GM12891 (cell line): ENCODE data around the gene SLC43A3.

Experiments used
- POLR2A ChIP-seq: IDR thresholded peaks from 2 replicates; pipeline ENCODE4 v1.6.1; 2011; ENCODE audit warnings: low read depth, low read length, control low read depth
- POLR2AphosphoS5 ChIP-seq: IDR thresholded peaks from 2 replicates; pipeline ENCODE4 v1.6.1; 2011; ENCODE audit warnings: low read depth, low read length, control low read depth
- POU2F2 ChIP-seq: IDR thresholded peaks from 2 replicates; pipeline ENCODE4 v1.6.1; 2011; ENCODE audit warnings: low read depth, mild to moderate bottlenecking, control low read depth, low read length, moderate library complexity
- SPI1 ChIP-seq: IDR thresholded peaks from 2 replicates; pipeline ENCODE4 v1.6.1; 2011; ENCODE audit warnings: low read depth, low read length, control low read depth
- TAF1 ChIP-seq: IDR thresholded peaks from 2 replicates; pipeline ENCODE4 v1.6.1; 2011; ENCODE audit warnings: low read depth, low read length, control low read depth

DNA sequence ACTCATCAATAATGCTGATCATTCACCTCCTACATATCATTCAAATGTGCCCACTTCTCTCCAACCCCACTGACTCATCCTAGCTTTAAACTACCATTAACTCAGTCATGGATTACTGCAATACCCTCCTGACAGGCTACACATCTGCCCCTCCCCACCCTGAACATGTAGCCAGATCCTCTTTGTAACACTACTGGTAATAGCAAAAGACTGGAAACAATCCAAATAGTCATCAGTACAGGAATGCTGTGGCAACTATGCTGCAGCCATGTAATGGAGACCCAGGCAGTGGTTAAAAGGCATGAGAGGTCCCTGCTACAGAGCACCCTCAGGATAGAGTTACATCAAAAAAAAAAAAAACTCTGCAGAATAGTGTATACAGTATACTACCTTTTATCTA is 16.6 kb downstream of the SLC43A3 start:
- TF ChIP-seq POLR2A (no peak), TAF1 (no peak), POLR2AphosphoS5 (no peak), POU2F2 (no peak), SPI1 (no peak)
